Suprapubic skin (tissue), 4 donors: ENCODE results near the gene KIZ.

ENCODE experiments used
- CTCF ChIP-seq, 2 donors: fragments of 200-600 bp in 1 of 2; fragments of 450-650 bp in 1 of 2; sonication (generic) in 1 of 2; IDR thresholded peaks; one replicate each; pipeline ENCODE4 v1.5.1; 2016 to 2019; ENCODE audit warnings: antibody characterized with exemption in 2 of 2, mild to moderate bottlenecking in 1 of 2, moderate library complexity in 1 of 2
- POLR2A ChIP-seq, 2 donors: fragments of 450-650 bp; IDR thresholded peaks; one replicate each; pipeline ENCODE4 v1.6.1; 2017; ENCODE audit warnings: antibody characterized with exemption in 2 of 2, mild to moderate bottlenecking in 2 of 2, moderate library complexity in 2 of 2
- POLR2AphosphoS5 ChIP-seq, 3 donors: sonication (generic); formaldehyde crosslinking; IDR thresholded peaks; one replicate each; pipeline ENCODE4 v1.6.1; 2017; ENCODE audit warnings: antibody characterized with exemption in 3 of 3

- TF ChIP-seq CTCF (IDR thresholded peaks at IDR 0.05) (no peak), POLR2AphosphoS5 (IDR thresholded peaks at IDR 0.05) (no peak), POLR2A (IDR thresholded peaks at IDR 0.05) (no peak)
Measured at GRCh38 chr20:21278829-21279228, 152.9 kb downstream of the KIZ start.
